Vagina (tissue), 2 donors: ENCODE measurements around the gene FAM171A2. TPM values are rescaled to one million over a fixed set of nuclear protein-coding genes. Genes with fewer than 3 reads are reported as not detected.
A peak's percentile ranks its signal among the peaks of the same experiment; 100 is the strongest.

Experiments used
- DNase-seq, 2 donors: peaks; one replicate each; pipeline ENCODE4 v3.0.0-alpha.2; 2017; ENCODE audit errors: extremely low spot score in 2 of 2
- H3K27ac ChIP-seq: fragments of 200-600 bp; sonication (generic); one replicate; pipeline ENCODE4 v1.5.1; 2019
- H3K27me3 ChIP-seq: fragments of 200-600 bp; sonication (generic); one replicate; pipeline ENCODE4 v1.5.1; 2019
- H3K36me3 ChIP-seq, 2 donors: fragments of 200-600 bp; sonication (generic); one replicate each; pipeline ENCODE4 v1.5.1; 2017 to 2019
- H3K4me1 ChIP-seq: fragments of 200-600 bp; sonication (generic); one replicate; pipeline ENCODE4 v1.5.1; 2019
- H3K4me3 ChIP-seq, 2 donors: fragments of 200-600 bp; sonication (generic); 1 replicate in 1 of 2; 2 replicates in 1 of 2; pipeline ENCODE4 v1.5.1; 2016 to 2019
- H3K9me3 ChIP-seq: fragments of 200-600 bp; sonication (generic); one replicate; pipeline ENCODE4 v1.5.1; 2019
- CTCF ChIP-seq, 3 experiments: fragments of 450-650 bp in 2 of 3; fragments of 200-600 bp in 1 of 3; sonication (generic) in 1 of 3; IDR thresholded peaks; one replicate each; pipeline ENCODE4 v1.5.1; 2017 to 2019; ENCODE audit warnings: antibody characterized with exemption in 3 of 3, mild to moderate bottlenecking in 2 of 3, moderate library complexity in 2 of 3
- POLR2A ChIP-seq, 2 donors: fragments of 450-650 bp; IDR thresholded peaks; one replicate each; pipeline ENCODE4 v1.6.1; 2017; ENCODE audit warnings: antibody characterized with exemption in 2 of 2, mild to moderate bottlenecking in 2 of 2, moderate library complexity in 2 of 2
- POLR2AphosphoS5 ChIP-seq, 2 donors: sonication (generic); formaldehyde crosslinking; IDR thresholded peaks; one replicate each; pipeline ENCODE4 v1.9.0; 2017; ENCODE audit warnings: antibody characterized with exemption in 2 of 2, mild to moderate bottlenecking in 2 of 2, low read depth in 1 of 2; ENCODE audit not compliant: insufficient read depth in 1 of 2
- intact Hi-C: fragments of 100-400 bp; cut with DNase I; formaldehyde crosslinking; loops from one replicate; pipeline ENCODE4 v1.15.1; 2023
- total RNA-seq: library from RNA; depleted of rRNA; stranded (reverse); fragments of >200 nt; gene quantifications from one replicate; pipeline ENCODE4 v1.2.3, GENCODE V29; 2016

The FAM171A2 gene
- 4.2 TPM for total RNA-seq

DNA sequence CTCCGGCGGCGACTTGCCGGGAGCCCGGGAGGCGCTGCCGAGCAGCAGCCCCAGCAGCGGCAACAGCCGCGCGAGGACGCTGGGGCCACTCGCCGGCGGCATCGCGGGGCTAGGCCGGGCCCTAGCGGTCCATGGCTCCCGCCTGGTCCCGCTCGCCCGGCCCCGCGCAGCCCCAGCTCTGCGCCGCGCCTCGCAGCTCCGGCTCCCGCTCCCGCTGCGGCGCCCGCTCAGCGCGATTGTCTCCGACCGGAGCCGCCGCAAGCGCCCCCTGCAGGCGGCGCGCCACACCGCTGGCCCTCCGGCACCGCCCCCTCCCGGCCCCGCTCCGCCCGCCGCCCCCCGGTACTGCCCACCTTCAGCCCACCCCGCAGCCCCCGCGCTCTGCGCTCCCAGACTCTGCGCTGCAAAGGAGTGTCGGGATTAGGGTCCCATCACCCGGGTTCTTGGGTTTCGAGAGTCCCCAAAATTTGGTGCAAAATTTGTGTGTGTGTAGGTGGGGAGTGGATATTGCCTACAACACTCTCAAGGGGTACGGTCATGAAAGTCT lies at the start of gene FAM171A2:
Gene FAM171A2, minus strand, starts transcription at position 241 of the 547 bp plus-strand sequence. Its CDS starts 139 bp downstream, at position 102.
- H3K9me3 ChIP-seq: no peaks in the 10 kb centered on the region
- intact Hi-C loops: no loop called here
- peaks cover 38% of the 10 kb centered on the region for H3K4me1 ChIP-seq
- no peak for DNase-seq
- TF ChIP-seq CTCF (IDR thresholded peaks at IDR 0.05) (peak in 1 of 3 experiments; percentile 86), POLR2A (IDR thresholded peaks at IDR 0.05) (no peak)
- H3K27me3 ChIP-seq: no peaks in the 10 kb centered on the region
- H3K36me3 ChIP-seq: no peaks in the 10 kb centered on the region
- H3K27ac ChIP-seq: peak within 1 kb of the TSS; percentile 83
- H3K4me3 ChIP-seq: peak within 1 kb of the TSS; percentile 69 to 85

DNA sequence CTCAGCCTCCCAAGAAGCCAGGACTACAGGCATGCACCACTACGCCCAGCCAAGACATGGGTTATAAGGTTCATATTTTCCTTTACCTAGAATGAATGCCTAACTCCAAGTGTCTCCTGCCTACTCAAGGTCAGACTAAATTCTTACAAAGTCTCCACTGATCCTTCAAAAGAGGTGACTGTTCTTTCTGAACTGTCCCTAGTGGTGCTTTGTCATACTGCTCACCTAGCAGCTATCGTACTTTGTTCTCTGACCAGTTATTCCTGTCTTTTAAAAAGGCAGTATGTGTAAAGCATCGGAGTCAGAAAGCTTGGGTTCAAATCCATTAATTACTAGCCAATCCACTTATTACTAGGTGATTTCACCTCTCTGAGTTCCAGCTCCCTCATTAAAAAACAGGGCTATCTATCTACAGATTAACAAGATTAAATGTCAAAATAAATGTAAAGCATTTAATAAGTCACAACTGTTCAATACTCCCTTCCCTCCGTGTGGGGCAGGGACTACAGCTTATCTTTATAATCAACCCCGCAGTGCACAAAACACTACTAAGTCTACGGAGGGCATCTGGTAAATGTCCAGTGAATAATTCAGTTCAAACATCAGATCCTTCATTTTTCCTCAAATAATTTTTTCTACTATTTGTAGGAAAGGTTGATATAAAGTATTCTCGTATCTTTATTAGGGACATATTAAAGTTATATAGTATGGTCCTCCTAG lies 45.8 kb upstream of the FAM171A2 start:
- Histone ChIP-seq H3K27ac (no peak overlapping the region), H3K36me3 (peaks cover 0 to 19% of the 10 kb centered on the region in 2 donors), H3K27me3 (no peaks in the 10 kb centered on the region), H3K9me3 (no peaks in the 10 kb centered on the region), H3K4me3 (no peak overlapping the region), H3K4me1 (no peaks in the 10 kb centered on the region)
- intact Hi-C loops: no loop called here
- no peak for DNase-seq
- no peak for TF ChIP-seq CTCF (IDR thresholded peaks at IDR 0.05)
- no peak for TF ChIP-seq POLR2A (IDR thresholded peaks at IDR 0.05)
- TF ChIP-seq POLR2AphosphoS5 (IDR thresholded peaks at IDR 0.05; ENCODE audit: insufficient read depth in 1 of 2, low read depth in 1 of 2): peak in 1 of 2 donors; percentile 9

DNA sequence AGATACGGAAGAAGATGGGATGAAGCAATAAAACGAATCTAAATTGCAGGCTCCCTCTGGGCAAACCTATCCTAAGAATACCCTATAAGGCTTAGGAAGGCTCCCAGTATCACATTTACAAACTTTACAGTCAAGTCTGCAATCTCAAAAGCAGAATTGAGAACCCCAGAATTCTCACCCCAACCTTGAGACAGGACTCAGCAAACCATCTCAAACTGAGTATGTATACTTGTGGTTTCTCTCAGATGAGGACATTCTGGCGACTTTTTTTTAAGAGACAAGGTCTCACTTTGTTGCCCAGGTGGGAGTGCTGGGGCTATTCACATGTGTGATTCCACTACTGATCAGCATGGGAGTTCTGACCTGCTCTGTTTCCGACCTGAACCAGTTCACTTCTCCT lies 45.1 kb upstream of the FAM171A2 start:
- peaks cover 0 to 22% of the 10 kb centered on the region in 2 donors for H3K36me3 ChIP-seq
- H3K27ac ChIP-seq: no peak overlapping the region
- H3K4me3 ChIP-seq: no peak overlapping the region
- TF ChIP-seq POLR2AphosphoS5 (IDR thresholded peaks at IDR 0.05; ENCODE audit: insufficient read depth in 1 of 2, low read depth in 1 of 2) (no peak), CTCF (IDR thresholded peaks at IDR 0.05) (no peak), POLR2A (IDR thresholded peaks at IDR 0.05) (no peak)
- no peaks in the 10 kb centered on the region for H3K9me3 ChIP-seq
- H3K4me1 ChIP-seq: no peaks in the 10 kb centered on the region
- H3K27me3 ChIP-seq: no peaks in the 10 kb centered on the region
- intact Hi-C loops: no loop called here
- DNase-seq: no peak

GRCh38 chr17:44402564-44403172 lies 39.0 kb upstream of the FAM171A2 start:
- no peak overlapping the region for H3K4me3 ChIP-seq
- H3K36me3 ChIP-seq: peaks cover 0 to 68% of the 10 kb centered on the region in 2 donors
- no peaks in the 10 kb centered on the region for H3K4me1 ChIP-seq
- intact Hi-C loops: no loop called here
- TF ChIP-seq POLR2AphosphoS5 (IDR thresholded peaks at IDR 0.05; ENCODE audit: insufficient read depth in 1 of 2, low read depth in 1 of 2) (no peak), POLR2A (IDR thresholded peaks at IDR 0.05) (no peak), CTCF (IDR thresholded peaks at IDR 0.05) (no peak)
- H3K27me3 ChIP-seq: no peaks in the 10 kb centered on the region
- no peak for DNase-seq
- no peak overlapping the region for H3K27ac ChIP-seq
- no peaks in the 10 kb centered on the region for H3K9me3 ChIP-seq
